ENCODE results near the gene DZANK1. TPM values are rescaled to one million over a fixed set of nuclear protein-coding genes. Genes with fewer than 3 reads are reported as not detected.

DZANK1 gene
- total RNA-seq, 4 donors from 2014 or later, result 0.18 to 1.0 (median 0.62) TPM

- H3K4me1 ChIP-seq, result peaks cover 19 to 21% of the 10 kb centered on the region in 2 donors
- no peaks in the 10 kb centered on the region for H3K27me3 ChIP-seq
- no peak overlapping the region for H3K27ac ChIP-seq
- H3K4me3 ChIP-seq, result no peak overlapping the region
- H3K36me3 ChIP-seq, result peaks cover 0 to 4% of the 10 kb centered on the region in 2 donors
- in situ Hi-C loops (cut with MboI; ENCODE audit: low sequenced_read_pairs in 4 of 4), result loop anchor here in 1 of 4 donors (25.0 kb wide), 2 partner anchors 178 to 328 kb away; partner anchors contain the start of genes KAT14, PET117 and ZNF133
- DNase-seq (no peak), ATAC-seq (no peak)
- intact Hi-C loops (cut with DNase I; ENCODE audit: low total_unique reads), result loop anchor here (10.0 kb wide), 1 partner anchor 501 kb away; the partner anchor contains the start of genes MGME1 and SNX5
- TF ChIP-seq POLR2A (IDR thresholded peaks at IDR 0.05), result no peak
- no peaks in the 10 kb centered on the region for H3K9me3 ChIP-seq
Observed at GRCh38 chr20:18465536-18466200, 1.2 kb downstream of the DZANK1 start.

GRCh38 chr20:18456600-18456999 lies 10.2 kb downstream of the DZANK1 start:
- no peak for ATAC-seq
- Histone ChIP-seq H3K36me3 (no peaks in the 10 kb centered on the region), H3K27me3 (no peaks in the 10 kb centered on the region), H3K4me1 (no peaks in the 10 kb centered on the region), H3K9me3 (no peaks in the 10 kb centered on the region), H3K27ac (no peak overlapping the region), H3K4me3 (no peak overlapping the region)
- in situ Hi-C loops (cut with MboI; ENCODE audit: low sequenced_read_pairs in 4 of 4), result loop anchor here in 1 of 4 donors (25.0 kb wide), 2 partner anchors 169 to 319 kb away; partner anchors contain the start of genes KAT14, PET117 and ZNF133
- no peak for TF ChIP-seq CTCF (IDR thresholded peaks at IDR 0.05 in 4 of 5, conservative IDR thresholded peaks at IDR 0.05 in 1 of 5)
- TF ChIP-seq POLR2A (IDR thresholded peaks at IDR 0.05), result no peak
- intact Hi-C loops (cut with DNase I; ENCODE audit: low total_unique reads), result no loop called here
- DNase-seq, result no peak

DNA sequence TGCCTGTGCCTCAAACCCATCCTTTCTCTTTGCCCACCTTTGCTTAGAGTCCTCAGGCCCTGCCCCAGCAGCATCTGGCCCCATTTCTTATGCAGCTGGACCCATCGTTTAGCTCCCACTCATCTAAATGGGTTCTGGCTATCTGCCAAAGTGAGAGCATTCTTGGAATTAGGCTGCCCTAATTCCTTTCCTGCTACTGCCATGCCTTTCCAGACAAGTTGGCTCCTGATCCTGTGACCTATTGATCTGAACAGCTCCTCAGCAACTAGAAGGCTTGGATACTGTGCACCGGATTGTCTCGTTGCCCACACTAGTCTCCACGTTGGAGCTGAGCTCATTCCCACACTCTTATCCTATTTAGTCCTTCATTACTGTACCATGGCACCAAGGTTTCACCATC lies 22.9 kb downstream of the DZANK1 start:
- H3K27ac ChIP-seq, result no peak overlapping the region
- H3K27me3 ChIP-seq, result no peaks in the 10 kb centered on the region
- DNase-seq (no peak), ATAC-seq (no peak)
- H3K4me1 ChIP-seq, result no peaks in the 10 kb centered on the region
- H3K4me3 ChIP-seq, result no peak overlapping the region
- in situ Hi-C loops (cut with MboI; ENCODE audit: low sequenced_read_pairs in 4 of 4) (no loop called here), intact Hi-C loops (cut with DNase I; ENCODE audit: low total_unique reads) (no loop called here)
- TF ChIP-seq CTCF (IDR thresholded peaks at IDR 0.05 in 4 of 5, conservative IDR thresholded peaks at IDR 0.05 in 1 of 5), result no peak
- no peaks in the 10 kb centered on the region for H3K36me3 ChIP-seq
- H3K9me3 ChIP-seq, result no peaks in the 10 kb centered on the region

DNA sequence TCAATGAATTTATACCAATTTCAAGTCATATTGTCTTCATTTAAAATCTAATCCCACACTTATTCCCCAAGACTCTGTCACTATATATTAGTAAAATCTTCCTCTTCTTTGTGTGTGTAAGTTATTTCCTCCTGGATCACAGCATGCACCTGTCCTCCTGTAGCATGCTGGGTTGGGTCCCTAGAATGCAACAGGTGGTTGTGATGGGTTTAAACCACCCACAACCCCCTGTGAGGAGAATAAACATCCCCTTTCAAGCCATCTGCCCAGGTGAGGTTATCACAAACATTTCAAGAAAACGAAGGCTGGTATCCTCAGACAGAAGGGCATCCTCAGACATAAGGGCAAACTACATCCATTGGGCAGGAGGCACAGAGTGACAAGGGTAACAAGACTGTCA lies 26.4 kb downstream of the DZANK1 start:
- H3K27ac ChIP-seq, result no peak overlapping the region
- no peaks in the 10 kb centered on the region for H3K9me3 ChIP-seq
- ATAC-seq (no peak), DNase-seq (no peak)
- H3K4me1 ChIP-seq, result no peaks in the 10 kb centered on the region
- intact Hi-C loops (cut with DNase I; ENCODE audit: low total_unique reads), result no loop called here
- in situ Hi-C loops (cut with MboI; ENCODE audit: low sequenced_read_pairs in 4 of 4), result no loop called here
- H3K27me3 ChIP-seq, result no peaks in the 10 kb centered on the region
- no peaks in the 10 kb centered on the region for H3K36me3 ChIP-seq
- H3K4me3 ChIP-seq, result no peak overlapping the region
- TF ChIP-seq POLR2A (IDR thresholded peaks at IDR 0.05), result no peak
- no peak for TF ChIP-seq CTCF (IDR thresholded peaks at IDR 0.05 in 4 of 5, conservative IDR thresholded peaks at IDR 0.05 in 1 of 5)

DNA sequence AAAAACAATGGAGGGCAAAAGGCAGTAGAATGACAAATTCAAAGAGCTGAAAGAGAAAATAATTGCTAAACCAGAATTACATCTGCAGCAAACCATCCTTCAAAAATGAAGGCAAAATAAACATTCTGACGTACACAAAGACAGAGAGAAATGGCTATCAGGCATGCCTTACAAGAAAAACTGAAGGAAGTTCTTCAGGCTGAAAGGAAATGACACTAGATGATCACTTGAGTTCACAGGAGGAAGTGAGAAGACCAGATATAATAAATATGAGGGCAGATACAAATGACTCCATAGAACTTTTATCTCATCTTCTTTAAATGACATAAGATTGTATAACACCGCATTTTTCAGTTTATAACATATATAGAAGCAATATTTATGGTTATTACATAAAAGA lies 30.0 kb downstream of the DZANK1 start:
- DNase-seq, result no peak
- H3K9me3 ChIP-seq, result no peaks in the 10 kb centered on the region
- ATAC-seq, result no peak
- no peak overlapping the region for H3K4me3 ChIP-seq
- H3K36me3 ChIP-seq, result no peaks in the 10 kb centered on the region
- intact Hi-C loops (cut with DNase I; ENCODE audit: low total_unique reads), result no loop called here
- TF ChIP-seq POLR2A (IDR thresholded peaks at IDR 0.05) (no peak), CTCF (IDR thresholded peaks at IDR 0.05 in 4 of 5, conservative IDR thresholded peaks at IDR 0.05 in 1 of 5) (no peak)
- no peaks in the 10 kb centered on the region for H3K4me1 ChIP-seq
- in situ Hi-C loops (cut with MboI; ENCODE audit: low sequenced_read_pairs in 4 of 4), result no loop called here
- no peak overlapping the region for H3K27ac ChIP-seq
- no peaks in the 10 kb centered on the region for H3K27me3 ChIP-seq
